Mucosa of gallbladder (tissue), 1 donor: ENCODE data around the gene MYH16. TPM values are rescaled to one million over a fixed set of nuclear protein-coding genes. Genes with fewer than 3 reads are reported as not detected.
A peak's percentile ranks its signal among the peaks of the same experiment; 100 is the strongest.
"Not testable (repeated sequence)": the region's sequence is repeated elsewhere in the genome, so short reads cannot be mapped to it uniquely, and the experiment has no call there.

ENCODE experiments used
- DNase-seq: peaks from one replicate; pipeline ENCODE4 v3.0.0-alpha.2; 2020; ENCODE audit warnings: low spot score
- total RNA-seq: library from RNA; stranded (reverse); gene quantifications from one replicate; pipeline ENCODE4 v1.2.1, GENCODE V29; 2021
- donor health status: DM: no; HTN: no; CAD: no.

The MYH16 gene
- total RNA-seq, 1 donor from 2014 or later: 0.32 TPM

DNA sequence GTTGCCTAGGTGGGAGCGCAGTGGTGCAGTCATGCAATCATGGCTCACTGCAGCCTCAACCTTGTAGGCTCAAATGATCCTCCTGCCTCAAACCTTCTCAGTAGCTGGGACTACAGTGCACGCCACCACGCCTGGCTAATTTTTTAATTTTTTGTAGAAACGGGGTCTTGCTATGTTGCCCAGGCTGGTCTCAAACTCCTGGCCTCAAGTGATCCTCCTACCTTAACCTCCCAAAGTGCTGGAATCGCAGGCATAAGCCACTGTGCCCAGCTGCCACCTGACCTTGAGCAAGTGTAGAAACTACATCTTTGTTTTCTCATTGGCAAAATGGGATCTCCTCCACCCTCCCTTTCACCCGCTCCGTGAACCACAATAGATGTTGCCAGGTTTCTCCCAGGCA lies 15.0 kb upstream of the MYH16 start:
- no peak for DNase-seq

DNA sequence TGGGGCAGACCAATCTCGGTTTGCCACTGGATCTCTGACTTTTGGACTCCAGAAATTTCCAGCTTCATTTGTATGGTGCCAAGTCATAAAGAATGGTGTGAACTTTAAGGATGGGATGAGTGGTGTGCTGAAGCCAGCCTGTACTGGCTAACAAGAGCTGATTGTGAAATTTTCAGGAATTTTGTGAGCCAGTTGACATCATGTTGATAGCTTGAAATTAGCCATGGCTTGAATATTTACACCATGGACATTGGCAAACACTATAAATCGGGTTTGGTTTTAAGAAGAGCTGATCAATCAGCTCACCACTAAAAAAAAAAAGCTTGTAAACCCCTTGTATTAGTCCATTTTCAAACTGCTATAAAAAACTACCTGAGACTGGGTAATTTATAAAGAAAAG lies 14.1 kb upstream of the MYH16 start:
- DNase-seq: no peak

DNA sequence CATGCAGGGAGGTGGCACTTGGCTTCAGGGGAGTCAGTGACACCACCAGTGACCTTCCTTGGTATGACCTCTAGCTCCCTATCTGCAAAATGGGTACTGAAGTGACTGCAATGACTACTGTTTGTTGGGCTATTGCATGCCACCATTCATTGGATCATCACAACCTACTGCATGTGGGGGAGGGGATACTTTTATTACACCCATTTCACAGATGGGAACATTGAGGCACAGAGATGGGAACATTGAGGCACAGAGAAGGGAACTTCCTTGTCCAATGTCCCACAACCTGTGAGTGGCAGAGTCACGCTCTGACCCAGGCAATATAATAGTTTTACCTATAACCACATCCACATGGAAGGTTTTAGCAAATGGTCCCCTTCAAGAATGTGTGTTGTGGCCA lies 12.2 kb upstream of the MYH16 start:
- DNase-seq: no peak

DNA sequence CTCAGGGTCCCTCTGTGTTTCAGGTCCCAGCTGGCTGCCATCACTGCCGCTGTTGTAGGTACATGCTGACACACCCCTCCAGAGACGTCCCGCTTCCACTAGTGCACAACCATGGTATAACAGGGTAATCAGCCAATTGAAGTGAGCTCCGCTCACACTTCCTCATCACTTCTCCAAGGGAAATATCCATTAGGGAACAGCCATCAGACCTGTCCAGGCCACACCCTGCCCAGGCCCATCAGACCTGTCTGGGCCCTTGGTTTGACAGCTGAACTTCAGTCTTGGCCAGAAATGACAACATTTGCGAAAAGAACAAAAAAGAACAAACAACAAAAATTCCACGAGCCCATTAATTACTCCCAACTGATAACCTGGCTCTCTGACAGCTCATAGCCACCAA lies 11.0 kb upstream of the MYH16 start:
- DNase-seq: no peak

DNA sequence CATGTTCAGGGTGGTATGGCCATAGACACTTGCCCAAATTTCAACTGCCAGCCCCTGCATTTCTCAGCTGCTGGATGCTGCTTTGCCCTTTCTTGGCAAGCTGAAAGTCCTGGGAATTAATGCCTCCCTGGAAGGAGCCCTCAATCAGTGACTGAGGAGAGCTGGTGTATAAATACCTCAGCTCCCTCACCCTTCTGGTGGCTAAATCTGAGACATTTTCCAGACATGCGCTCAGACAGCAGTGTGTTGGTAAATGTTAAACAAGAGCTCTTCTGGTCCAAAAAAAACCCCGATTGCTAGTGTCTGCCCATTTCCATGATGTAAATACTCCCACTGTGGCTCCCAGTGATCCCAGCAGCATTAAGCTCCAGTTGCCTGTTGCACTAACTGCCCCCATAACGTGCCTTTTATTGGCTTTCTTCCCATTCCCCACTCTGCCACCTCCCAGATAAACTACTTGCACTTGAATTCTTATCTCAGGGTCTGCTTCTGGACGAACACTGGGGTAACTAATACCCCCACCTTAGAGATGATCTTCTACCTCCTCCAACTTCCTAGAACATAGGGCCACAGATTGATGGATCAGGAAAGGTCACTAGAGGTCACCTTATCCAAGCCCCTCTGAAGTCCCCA lies 6.7 kb upstream of the MYH16 start:
- no peak for DNase-seq

DNA sequence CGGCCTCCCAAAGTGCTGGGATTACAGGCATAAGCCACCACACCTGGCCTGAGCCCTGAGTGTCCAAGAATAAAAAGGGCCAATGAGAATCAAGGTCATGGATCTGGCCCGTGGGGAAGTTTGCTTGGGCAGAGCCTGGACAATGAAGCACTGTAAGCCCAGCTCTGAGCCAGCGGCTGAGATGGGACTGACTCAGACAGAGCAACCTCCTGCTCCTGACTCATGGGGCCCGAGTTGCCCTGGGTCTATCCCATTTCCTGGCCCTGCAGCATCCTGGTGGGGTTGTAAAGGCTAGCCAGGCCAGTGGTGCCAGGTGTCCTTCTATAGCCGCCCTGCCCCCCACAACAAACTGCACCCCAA lies 5.2 kb upstream of the MYH16 start:
- peak; percentile 27 for DNase-seq

DNA sequence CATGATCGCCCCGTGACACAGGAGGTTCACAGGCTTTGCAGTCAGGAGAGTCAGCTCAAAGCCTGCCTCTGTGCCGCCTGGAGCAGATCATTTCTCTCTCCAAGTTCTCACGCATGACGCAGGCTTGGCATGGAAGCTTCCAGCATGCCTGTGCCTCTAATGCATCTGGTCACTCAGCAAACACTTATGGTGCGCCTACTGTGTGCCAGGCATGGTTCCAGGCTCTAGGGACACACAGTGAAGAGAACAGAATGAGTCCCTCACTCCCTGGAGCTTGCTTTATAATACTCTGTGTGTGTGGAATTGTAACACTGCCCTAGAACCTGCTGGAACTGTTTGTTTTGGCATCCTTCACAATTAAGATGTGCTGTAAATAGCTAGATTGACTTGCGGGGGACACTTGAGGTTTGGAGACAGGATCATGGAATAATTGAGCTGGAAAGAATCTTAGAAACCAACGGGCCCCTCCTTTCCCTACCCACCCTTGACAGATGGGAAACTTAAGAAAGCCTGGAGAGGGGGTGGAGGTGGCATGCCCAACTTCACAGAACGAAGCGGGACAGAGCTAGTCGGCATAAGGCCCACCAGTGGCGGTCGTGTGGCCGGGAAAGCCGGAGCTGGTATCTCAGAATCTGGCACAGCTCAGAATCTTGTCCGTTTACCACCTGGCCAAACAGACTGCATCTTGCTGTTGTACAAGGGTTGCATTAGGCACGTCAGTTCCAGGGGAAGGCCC lies 4.6 kb upstream of the MYH16 start:
- no peak for DNase-seq

DNA sequence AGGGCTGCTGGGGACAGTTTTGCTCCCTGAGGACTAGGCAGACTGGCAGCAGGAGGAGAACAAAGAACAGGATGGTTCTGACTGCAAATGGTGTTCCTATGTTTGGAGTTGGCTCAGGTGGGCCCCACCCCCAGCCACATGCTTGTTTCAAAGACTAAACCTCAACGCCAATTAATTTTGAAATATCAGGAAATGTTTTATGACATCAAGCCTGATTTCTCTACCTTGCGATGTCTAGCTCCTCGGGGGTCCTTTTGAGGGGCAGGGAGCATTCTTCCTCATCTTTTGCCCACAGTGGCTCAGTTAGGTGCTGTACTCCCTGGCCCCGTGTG lies 4.1 kb upstream of the MYH16 start:
- DNase-seq: no peak

DNA sequence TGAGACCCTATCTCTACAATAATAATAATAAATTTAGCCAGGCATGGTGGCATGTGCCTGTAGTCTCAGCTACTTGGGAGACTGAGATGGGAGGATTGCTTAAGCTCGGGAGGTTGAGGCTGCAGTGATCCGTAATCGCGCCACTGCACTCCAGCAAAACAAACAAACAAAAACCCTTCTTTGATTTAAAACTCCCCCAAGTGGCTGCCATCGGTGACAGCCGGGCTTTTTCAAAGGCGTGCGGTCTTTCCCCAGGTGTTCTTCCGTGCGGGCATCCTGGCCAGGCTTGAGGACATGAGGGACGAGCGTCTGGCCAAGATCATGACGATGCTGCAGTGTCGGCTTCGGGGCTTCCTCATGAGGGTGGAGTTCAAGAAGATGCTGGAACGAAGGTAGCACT lies 1.9 kb upstream of the MYH16 start:
- no peak for DNase-seq

DNA sequence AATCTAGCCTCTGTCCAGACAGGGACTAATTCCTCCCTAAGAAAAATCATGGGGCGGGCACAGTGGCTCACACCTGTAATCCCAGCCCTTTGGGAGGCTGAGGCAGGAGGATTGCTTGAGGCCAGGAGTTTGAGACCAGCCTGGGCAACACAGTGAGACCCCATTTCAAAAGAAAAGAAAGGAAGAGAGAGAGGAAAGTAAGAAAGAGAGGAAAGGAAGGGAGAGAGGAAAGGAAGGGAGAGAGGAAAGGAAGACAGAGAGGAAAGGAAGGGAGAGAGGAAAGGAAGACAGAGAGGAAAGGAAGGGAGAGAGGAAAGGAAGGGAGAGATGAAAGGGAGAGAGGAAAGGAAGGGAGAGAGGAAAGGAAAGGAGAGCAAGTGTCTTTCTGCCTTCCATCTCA lies 922 bp downstream of the MYH16 start:
- not testable (repeated sequence) for DNase-seq

DNA sequence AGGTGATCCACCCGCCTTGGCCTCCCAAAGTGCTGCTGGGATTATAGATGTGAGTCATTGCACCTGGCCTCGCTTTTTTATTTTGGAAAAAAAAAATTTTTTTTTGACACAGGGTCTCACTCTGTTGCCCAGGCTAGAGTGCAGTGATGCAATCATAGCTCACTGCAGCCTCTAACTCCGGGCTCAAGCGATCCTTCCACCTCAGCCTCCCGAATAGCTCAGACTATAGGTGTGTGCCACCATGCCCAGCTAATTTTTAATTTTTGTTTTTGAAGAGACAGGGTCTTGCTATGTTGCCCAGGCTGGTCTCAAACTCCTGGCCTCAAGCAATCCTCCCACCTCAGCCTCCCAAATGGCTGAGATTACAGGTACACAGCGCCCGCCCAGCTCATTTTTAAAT lies 2.3 kb downstream of the MYH16 start:
- not testable (repeated sequence) for DNase-seq

DNA sequence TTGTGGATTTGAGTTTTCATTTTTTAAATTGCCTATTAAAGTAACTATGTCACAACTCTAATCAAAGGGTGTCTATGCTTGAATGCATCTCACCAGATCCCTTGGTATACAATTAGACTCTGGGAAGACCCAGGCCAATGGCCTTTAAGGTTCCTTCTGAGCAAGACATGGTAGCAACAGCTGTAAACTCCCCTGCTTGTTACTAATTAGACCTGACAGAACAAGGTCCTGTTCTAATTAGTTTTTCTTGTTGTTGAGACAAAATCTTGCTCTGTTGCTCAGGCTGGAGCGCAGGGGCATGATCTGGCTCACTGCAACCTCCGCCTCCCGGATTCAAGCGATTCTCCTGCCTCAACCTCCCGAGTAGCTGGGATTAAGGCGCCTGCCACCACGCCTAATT lies 2.9 kb downstream of the MYH16 start:
- DNase-seq: no peak

DNA sequence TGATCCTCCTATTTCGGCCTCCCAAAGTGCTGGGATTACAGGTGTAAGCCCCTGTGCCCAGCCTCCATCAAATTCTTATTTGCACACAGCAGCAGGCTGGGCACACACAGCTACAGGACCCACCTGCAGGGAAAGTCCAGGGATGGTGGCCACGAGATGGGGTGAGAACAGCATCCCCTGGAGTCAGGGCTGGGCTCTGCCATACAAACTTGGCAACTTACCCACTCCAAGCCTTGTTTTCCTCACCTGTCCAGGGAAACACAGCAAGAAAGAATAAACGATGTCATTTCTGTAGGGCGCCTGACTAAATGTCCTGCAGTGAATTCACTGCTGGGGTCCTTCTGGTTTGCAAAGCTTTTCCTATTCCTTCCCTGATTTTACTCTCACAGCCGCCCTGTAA lies 5.5 kb downstream of the MYH16 start:
- DNase-seq: no peak

DNA sequence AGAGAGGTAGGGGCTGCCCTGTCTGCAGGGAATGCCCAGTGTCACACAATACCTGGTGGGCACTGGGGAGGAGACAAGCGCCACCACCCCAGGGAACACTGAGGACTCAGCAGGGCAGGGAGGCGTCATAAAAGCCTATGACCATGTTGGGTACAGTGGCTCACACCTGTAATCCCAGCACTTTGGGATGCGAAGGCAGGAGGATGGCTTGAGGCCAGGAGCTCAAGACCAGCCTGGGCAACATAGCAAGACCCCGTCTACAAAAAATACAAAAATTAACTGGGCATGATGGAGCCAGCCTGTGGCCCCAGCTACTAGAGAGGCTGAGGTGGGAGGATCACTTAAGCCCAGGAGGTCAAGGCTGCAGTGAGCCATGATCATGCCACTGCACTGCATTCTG lies 11.5 kb downstream of the MYH16 start:
- DNase-seq: not testable (repeated sequence)

DNA sequence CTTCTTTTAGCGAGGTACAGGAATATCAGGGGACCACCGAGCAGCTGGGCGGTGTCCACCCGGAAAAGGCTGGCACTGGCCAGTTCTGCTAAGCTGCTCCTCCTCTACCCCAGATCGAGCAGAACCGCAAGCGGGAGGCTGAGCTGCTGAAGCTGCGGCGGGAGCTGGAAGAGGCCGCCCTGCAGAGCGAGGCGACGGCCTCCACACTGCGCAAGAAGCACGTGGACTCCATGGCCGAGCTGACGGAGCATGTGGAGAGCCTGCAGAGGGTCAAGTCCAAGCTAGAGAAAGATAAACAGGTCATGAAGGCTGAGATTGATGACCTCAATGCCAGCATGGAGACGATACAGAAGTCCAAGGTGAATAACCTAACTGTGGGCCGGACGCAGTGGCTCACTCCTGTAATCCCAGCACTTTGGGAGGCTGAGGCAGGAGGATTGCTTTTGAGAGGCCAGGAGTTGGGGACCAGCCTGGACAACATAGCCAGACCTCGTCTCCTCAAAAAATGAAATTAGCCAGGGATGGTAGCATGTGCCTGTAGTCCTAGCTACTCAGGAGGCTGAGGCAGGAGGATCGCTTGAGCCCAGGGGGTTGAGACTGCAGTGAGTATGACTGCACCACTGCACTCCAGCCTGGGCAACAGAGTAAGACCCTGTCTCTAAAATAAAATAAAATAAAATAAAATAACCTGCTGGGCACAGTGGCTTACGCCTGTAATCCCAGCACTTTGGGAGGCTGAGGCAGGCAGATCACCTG lies 15.3 kb downstream of the MYH16 start:
- no peak for DNase-seq

DNA sequence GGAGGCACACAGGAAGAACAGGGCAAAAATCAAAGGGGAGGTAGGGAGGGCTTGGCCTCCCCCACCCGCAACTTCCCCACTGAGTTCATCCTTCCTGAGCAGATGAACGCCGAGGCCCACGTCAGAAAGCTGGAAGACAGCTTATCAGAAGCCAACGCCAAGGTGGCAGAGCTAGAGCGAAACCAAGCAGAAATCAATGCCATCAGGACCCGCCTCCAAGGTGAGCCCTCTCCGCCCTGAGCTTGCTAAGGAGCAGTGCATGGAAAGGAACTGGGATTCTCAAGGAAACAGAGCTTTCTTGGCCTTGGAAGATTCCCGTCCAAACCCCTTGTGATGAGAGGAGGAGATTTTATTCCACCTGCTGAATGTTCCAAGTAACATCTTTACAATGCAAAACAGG lies 16.5 kb downstream of the MYH16 start:
- DNase-seq: peak; percentile 67

DNA sequence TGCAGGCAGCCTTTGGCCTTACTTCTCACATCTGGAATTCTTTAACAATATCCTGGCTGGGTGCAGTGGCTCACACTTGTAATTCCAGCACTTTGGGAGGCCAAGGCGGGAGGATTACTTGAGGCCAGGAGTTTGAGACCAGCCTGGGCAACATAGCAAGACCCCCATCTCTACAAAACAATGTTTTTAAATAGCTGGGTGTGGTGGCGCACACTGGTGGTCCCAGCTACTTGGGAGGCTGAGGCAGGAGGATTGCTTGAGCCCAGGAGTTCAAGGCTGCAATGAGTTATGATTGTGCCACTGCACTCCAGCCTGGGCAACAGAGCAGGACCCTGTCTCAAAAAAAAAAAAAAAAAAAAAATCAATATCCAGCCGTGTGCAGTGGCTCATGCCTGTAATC lies 17.5 kb downstream of the MYH16 start:
- not testable (repeated sequence) for DNase-seq

DNA sequence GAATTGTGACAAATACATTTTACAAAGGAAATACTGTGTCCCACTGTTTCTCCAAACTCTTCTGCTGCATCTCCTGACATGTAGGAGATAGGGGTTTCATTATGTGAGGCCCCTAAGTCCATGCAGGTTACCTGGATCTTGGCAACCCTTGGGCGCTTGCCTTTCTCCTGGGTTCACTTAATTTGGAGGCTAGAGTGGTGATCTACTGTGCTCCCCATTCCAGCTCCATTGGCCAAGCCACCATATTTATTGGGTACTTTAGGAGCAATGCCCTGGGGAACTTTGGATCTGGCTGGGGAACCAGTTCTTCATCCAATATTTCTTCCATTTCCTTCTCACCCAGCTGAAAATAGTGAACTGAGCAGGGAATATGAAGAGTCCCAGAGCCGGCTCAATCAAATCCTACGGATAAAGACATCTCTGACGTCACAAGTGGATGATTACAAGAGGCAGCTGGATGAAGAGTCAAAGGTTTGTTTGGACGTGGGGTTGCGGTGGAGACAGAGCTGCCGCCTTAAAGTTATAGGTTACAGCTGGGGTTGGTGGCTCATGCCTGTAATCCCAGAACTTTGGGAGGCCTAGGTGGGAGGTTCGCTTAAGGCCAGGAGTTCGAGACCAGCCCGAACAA lies 18.5 kb downstream of the MYH16 start:
- DNase-seq: peak; percentile 35

DNA sequence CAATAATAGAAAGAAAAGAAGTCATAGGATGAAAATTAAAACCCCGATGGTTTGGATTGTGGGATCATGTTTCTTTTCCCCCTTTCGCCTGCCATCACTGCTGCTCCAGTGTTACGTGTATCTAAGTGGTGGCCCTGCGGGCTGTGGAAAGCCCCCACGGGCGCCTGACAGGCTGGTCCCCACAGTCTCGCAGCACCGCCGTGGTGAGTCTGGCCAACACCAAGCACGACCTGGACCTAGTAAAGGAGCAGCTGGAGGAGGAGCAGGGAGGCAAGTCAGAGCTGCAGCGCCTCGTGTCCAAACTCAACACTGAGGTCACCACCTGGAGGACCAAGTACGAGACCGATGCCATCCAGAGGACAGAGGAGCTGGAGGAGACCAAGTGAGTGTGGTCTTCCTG lies 19.5 kb downstream of the MYH16 start:
- DNase-seq: no peak

DNA sequence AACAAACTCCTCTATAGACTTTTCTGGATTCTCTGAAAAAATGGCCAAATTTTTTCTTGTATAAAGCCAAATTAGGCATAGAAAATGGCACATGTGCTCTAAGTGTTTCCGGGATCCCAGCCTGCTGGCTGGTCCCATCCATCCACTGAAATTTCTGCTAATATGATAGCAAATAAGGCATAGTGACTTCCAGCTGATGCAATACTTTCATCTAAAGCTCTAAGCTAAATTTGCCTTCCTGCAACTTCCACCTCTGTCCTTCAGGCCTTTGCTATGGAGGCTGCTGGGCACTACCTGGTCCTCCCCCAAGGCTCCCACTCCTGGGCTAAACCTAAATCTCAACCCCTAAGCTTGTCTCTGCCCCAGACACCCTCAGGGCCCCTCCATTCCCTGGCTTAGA lies 20.5 kb downstream of the MYH16 start:
- DNase-seq: no peak

DNA sequence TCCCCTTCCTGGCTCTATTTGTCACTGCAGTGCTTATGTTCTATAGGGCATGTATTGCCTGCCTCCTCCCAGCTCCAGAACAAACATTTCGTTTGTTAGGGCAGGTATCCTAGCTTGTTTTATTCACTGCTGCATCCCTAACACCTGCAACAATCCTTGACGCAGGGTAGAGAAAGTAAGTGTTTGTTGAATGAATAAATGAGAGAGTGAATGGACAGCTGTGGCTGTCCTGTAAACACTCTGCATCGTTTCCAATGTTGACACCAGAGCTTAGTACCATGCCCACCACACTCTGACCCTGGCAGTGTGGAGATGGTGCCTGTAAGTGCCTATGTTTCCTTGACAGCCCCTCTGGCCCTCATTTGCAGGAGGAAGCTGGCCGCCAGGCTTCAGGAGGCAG lies 21.0 kb downstream of the MYH16 start:
- DNase-seq: no peak

DNA sequence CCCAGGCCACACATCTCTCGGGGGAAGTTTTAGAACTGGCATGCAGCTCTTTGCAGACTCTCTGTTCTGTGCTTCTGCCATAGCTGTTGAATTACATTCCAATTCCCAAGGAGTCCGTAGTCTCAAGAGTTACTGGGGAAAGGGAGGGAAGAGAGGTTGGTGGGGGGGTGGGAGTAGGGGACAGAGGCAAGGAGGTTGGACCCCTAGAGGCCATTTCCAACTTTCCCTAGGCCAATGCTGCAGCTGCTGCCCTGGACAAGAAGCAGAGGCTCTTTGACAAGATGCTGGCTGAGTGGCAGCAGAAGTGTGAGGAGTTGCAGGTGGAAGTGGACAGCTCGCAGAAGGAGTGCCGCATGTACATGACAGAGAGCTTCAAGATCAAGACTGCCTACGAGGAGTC lies 23.8 kb downstream of the MYH16 start:
- DNase-seq: no peak

DNA sequence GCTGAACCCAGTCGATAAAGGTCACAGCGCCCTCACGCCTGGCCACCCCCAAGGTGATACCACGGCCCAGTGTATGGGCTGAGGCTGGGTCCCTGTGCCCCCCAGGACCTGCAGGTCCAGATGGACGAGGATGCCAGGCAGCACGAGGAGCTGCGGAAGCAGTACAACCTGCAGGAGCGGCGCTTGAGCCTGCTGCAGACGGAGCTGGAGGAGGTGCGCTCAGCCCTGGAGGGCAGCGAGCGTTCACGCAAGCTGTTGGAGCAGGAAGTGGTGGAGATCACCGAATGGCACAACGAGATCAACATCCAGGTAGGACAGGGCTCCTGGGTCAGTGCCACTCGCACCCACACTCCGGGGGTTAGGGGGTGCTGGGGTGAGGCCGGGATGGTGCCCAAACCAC lies 28.9 kb downstream of the MYH16 start:
- DNase-seq: no peak
